ENCODE measurements around the gene TARDBP.
"Not testable (repeated sequence)": the region's sequence is repeated elsewhere in the genome, so short reads cannot be mapped to it uniquely, and the experiment has no call there.

The TARDBP gene

DNA sequence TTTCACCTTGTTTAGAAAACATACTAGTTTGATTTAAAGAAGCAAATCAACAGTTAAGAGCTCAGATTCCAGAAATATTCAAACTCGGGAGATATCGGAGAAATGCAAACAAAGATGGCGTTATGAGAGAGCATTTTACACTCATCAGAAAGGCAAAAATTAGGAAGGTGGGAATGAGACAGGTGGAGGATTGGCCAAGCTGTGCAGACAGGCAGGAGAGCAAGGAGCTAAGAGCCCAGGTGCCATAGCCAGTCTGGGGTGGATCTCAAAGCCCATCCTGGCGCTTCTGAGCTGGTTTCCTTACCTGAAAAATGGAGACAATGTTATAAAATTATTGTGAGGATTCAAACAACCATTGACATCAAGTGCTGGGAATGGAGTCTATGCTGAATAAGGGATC is 19.6 kb upstream of the TARDBP start:
- no peak for DNase-seq (ENCODE audit: low read depth)

DNA sequence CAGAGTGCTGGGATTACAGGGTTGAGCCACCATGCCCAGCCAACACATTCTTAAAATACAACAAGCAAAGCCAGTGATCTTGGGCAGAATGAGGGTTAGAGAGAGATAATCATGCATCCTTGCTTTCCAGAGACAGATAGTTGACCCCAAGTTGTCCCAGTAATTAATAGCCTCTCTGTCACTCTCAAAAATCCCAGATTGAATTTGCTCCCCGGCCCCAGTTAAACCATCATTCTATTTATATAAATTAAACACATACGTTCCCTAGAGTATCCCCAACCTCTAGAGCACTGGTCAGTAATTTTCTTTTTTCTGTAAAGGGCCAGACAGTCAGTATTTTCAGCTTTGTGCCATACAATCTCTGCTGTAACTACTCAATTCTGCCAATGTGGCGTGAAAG is 16.4 kb upstream of the TARDBP start:
- DNase-seq (ENCODE audit: low read depth), result no peak

DNA sequence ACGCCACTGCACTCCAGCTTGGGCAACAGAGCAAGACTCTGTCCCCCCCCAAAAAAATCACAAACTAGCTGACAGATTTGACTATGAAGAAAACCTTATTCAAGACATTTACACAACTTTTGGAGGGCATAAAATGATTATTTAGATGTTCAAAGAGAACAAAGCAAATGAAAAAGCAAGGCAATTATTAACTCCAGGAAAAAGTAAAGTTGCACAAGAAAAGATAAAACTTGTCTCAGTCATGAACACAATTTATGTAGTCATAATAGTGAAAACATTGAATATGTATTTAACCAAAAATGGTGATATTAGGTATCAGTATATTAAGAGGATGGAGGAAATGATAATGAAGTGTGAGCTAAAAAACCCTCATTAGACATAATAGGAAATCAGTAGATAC is 11.9 kb upstream of the TARDBP start:
- DNase-seq (ENCODE audit: low read depth), result no peak

DNA sequence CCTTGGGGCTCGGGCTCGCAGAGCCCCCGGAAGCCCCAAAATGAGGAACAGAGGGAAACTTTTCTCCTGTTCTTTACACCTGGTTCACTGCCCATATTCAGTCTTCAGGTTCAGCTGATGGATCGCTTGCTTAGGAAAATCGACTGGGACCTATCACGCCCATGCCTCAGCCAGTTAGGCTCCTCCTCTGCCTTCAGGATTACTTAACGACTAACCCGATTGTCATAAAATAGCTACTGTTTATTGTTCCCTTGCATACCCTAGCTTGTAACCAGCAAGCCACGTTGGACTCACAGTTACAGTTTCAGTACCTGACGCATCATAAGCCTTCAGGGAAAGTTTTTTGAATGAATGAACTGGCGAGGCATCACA is 692 bp downstream of the TARDBP start:
- no peak for DNase-seq (ENCODE audit: low read depth)

DNA sequence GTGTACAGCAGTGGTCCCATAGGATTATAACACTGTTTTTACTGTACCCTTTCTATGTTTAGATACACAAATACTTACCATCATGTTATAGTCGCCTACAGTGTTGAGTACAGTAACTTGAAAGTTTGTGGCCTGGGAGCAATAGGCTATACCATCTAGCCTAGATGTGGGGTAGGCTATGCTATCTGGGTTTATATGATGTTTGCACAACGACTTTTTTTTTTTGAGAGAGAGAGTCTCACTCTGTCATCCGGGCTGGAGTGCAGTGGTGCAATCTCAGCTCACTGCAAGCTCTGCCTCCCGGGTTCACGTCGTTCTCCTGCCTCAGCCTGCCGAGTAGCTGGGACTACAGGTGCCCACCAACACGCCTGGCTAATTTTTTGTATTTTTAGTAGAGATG is 6.9 kb downstream of the TARDBP start:
- not testable (repeated sequence) for DNase-seq (ENCODE audit: low read depth)

DNA sequence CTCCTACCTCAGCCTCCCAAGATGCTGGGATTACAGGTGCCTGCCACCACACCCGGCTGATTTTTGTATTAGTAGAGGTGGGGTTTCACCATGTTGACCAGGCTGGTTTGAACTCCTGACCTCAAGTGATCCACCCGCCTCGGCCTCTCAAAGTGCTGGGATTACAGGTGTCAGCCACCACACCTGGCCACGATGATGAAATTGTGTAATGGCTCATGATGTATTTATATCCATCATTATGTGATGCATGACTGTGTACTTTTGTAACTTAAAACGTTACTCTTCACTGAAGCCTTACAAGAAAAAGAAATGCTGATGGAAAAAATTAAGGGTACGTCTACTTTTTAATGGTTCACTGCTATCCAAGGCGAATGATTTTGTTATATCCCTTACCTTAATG is 7.5 kb downstream of the TARDBP start:
- DNase-seq (ENCODE audit: low read depth), result no peak

DNA sequence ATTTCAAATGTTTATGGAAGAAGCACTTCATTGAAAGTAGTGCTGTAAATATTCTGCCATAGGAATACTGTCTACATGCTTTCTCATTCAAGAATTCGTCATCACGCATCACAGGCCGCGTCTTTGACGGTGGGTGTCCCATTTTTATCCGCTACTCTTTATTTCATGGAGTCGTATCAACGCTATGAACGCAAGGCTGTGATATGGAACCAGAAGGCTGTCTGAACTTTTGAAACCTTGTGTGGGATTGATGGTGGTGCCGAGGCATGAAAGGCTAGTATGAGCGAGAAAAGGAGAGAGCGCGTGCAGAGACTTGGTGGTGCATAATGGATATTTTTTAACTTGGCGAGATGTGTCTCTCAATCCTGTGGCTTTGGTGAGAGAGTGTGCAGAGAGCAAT is 10.7 kb downstream of the TARDBP start:
- no peak for DNase-seq (ENCODE audit: low read depth)

DNA sequence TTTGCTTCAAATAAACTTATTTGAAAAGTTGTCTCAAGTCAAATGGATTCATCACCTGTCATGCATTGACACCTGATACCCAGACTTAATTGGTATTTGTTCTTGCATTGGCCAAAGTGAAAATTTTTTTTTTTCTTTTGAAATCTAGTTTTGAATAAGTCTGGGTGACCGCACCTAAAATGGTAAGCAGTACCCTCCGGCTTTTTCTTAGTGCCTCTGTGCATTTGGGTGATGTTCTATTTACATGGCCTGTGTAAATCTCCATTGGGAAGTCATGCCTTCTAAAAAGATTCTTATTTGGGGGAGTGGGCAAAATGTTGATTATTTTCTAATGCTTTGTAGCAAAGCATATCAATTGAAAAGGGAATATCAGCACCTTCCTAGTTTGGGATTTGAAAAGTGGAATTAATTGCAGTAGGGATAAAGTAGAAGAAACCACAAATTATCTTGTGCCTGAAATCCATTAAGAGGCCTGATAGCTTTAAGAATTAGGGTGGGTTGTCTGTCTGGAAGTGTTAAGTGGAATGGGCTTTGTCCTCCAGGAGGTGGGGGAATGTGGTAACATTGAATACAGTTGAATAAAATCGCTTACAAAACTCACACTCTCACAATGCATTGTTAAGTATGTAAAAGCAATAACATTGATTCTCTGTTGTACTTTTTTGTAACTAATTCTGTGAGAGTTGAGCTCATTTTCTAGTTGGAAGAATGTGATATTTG is 11.9 kb downstream of the TARDBP start:
- DNase-seq (ENCODE audit: low read depth), result no peak

DNA sequence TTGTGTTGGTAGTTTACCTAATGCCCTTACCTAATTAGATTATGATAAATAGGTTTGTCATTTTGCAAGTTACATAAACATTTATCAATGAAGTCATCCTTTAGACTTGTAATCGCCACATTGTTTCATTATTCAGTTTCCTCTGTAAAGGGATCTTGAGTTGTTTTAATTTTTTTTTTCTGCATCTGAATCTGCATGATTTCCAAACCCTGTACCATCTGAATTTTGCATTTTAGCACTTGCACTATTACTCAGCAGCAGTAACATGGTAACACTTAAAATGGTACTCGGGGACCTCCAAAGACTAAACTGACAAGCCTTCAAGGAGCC is 12.4 kb downstream of the TARDBP start:
- no peak for DNase-seq (ENCODE audit: low read depth)

DNA sequence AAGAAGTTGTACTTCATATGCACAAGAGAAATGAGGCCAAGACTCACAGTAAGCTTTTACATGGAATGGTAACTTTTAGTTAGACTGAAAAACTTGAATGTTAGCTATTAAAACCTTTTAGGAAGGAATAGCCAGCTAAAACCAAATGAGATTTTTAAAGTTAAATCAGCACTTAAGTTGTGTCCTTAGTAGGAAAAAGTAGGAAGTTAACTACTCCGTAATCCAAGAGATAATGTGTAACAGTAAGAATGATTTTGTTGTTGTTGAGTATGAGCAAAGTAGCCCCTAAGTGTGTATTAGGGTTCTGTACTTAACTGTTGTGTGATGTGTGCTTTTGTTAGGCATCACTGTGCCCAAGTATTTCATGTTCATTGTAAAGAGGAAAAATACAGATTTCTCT is 13.2 kb downstream of the TARDBP start:
- no peak for DNase-seq (ENCODE audit: low read depth)

DNA sequence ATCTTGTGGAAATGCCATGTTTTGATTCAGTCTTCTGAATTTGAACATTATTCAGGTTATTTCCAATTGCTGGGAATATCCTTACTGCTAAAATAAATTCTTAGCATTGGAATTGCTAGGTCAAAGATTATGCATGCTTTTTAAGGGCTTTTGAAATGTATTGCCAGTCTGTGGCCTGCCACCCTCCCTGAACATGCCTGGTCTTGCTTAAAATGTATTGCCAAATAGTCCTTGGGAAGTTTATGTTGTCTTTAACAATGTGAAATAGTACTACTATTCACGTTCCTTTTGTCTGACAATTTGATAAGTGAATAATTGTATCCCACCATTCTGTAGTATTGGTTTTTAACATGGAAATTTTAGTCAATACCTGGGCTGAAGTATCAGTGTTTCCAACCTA is 13.6 kb downstream of the TARDBP start:
- DNase-seq (ENCODE audit: low read depth), result no peak

DNA sequence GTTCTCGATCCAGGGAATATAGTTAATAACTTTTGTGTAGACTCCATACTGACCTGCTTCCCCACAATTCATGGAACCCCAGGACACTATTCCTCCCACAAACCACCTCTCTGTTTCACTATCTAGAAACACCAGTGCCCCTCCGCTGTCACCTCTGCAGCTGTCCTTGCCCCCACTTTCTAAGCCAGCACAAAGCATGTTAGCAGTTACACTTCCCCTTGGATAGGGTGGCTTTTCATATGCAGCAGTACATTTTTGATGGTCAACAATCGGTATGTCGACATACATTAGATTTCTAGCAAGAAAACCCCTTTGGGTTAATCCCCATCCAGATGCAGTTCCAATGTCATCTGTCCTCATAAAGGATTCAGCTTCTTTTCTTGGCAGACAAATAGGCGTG is 14.4 kb downstream of the TARDBP start:
- no peak for DNase-seq (ENCODE audit: low read depth)

DNA sequence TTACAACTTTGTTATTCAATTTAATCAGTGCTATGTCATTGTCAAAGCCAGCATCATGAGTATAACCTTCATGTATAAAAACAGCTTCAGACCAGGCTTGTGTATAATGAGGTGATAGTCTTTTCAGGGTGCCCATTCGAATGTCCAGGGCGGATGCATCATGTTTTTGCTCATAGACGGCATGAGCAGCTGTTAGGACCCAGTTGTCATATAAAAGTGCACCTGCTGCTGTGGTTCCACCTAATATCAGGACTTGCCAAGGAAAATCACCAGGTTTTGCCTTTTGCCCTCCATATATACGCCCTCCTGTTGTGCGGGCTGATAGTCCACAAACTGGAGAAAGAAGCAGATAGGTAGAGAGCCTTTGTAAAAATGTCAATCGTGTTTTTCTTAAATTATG is 14.9 kb downstream of the TARDBP start:
- DNase-seq (ENCODE audit: low read depth), result no peak

DNA sequence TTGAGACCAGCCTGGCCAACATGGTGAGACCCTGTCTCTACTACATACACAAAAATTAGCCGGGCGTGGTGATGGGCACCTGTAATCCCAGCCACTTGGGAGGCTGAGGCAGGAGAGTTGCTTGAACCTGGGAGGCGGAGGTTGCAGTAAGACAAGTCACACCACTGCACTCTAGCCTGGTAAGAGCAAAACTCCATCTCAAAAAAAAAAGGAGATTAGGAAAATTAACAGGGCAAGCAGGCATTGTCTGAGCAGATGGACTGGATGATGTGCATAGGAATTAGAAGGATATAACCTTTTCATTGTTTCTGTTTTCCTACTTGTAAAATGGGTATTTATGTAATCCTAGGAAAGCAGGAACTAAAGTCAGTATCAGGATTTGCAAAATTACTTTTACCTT is 15.6 kb downstream of the TARDBP start:
- no peak for DNase-seq (ENCODE audit: low read depth)

DNA sequence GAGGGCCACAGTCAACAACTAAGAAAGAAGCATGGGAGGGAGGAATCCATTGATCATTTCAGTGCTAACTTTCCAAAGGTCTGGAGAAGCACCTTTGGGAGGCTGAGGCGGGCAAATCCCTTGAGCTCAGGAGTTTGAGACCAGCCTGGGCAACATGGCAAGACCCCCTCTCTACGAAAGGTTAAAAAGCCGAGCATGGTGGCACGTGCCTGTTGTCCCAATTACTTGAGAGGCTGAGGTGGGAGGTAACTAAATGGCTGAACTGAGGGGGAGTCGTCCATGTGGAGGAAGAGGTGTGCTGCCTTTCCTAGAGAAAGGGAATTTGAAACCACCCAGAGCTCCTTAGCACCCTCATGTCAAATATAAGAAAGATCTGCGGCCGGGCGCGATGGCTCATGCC is 18.4 kb downstream of the TARDBP start:
- no peak for DNase-seq (ENCODE audit: low read depth)

DNA sequence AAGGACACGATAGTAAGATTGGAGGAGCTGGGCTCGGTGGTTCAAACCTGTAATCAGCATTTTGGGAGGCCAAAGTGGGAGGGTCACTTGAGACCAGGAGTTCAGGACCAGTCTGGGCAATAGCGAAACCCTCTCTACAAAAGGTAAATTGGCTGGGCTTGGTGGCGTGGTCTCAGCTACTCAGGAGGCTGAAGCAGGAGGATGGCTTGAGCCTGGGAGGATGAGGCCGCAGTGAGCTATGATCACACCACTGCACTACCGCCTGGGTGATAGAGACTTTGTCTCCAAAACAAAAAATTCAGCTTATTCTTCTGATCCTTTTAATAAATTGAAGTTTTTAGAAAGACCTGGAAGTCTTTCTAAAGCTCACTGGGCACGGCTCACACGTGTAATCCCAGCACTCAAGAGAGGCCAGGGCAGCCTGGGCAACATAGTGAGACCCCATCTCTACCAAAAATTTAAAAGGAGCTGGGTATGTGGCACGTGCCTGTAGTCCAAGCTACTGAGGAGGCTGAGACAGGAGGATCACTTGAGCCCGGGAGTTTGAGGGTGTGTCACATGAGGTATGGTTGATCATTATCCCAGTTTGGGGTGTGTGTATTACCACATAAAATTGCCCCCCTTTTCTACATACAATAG is 19.3 kb downstream of the TARDBP start:
- no peak for DNase-seq (ENCODE audit: low read depth)

DNA sequence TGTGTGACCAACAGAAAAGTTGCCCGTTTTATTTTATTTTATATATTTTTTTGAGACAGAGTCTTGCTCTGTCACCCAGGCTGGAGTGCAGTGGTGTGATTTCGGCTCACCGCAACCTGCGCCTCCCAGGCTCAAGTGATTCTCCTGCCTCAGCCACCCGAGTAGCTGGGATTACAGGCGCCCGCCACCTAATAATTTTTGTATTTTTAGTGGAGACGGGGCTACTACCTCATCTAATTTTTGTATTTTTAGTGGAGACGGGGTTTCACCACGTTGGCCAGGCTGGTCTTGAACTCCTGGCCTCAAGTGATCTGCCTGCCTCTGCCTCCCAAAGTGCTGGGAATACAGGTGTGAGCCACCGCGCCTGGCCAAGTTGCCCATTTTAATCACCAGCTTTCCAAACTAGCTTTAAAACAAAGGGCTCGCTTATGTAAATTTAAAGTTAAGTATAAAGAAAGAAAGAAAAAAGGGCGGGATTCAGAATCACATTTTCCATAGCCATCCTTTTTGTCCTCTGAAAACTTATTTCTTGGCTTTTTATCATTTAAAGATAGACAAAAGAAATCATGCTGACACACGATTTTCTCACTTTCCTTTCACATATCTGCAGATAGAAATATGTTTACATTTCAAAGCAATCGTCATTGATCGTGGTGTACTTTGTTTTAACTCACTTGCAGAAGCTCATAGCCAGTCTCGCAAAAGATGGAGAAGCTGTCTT is 24.7 kb downstream of the TARDBP start:
- DNase-seq (ENCODE audit: low read depth), result not testable (repeated sequence)

DNA sequence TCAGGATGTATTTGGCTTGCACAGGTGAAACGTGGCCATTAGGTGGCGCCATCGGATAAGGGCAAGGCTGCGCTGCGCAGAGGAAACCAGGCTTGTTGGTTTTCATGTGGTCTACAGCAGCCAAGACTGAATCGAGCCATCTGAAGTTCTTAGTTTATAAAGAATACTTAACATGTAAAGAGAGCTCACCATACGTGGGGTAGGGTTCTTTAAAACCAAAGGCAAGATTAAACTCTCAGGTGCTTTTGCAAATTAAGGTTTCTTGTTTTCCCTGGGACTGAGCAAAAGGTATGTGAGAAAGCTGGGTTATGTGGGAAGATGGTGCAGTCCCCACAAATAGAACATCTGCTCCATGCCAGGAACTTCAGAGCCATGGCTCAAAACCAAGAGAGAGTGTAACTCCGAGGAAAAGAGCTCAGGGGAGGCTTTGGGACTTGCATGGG is 25.3 kb downstream of the TARDBP start:
- peak; percentile 78 for DNase-seq (ENCODE audit: low read depth)

DNA sequence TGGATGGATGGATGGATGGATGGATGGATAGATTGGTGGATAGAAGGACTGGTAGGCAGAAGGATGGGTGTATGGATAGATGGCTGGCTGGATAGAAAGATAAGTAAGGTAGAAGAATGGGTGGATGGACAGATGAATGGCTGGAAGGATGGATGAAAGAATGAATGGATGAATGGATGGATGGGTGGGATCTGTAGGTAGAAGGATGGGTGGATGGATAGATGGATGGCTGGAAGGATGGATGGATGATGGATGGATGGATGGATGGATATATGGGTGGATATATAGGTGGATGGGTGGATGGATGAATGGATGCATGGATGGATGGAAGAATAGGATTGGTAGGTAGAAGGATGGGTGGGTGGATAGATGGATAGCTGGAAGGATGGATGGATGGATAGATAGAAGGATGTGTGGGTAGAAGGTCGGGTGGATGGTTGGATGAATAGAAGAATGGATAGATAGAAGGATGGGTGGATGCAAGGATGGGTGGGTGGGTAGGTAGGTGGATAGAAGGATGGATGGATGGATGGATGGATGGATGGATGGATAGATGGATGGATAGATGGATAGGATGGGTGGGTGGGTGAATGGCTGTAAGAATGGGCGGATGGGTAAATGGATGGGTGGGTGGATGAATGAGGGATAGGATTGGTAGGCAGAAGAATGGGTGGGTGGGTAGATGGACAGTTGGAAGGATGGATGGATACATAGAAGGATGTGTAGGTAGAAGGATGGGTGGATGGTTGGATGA is 27.1 kb downstream of the TARDBP start:
- DNase-seq (ENCODE audit: low read depth), result no peak

DNA sequence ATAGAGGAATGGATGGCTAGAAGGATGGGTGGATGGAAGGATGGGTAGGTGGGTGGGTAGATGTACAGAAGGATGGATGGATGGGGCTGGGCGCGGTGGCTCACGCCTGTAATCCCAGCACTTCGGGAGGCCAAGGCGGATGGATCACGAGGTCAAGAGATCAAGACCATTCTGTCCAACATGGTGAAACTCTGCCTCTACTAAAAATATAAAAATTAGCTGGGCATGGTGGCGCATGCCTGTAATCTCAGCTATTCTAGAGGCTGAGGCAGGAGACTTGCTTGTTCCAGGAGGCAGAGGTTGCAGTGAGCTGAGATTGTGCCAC is 27.6 kb downstream of the TARDBP start:
- DNase-seq (ENCODE audit: low read depth), result not testable (repeated sequence)

DNA sequence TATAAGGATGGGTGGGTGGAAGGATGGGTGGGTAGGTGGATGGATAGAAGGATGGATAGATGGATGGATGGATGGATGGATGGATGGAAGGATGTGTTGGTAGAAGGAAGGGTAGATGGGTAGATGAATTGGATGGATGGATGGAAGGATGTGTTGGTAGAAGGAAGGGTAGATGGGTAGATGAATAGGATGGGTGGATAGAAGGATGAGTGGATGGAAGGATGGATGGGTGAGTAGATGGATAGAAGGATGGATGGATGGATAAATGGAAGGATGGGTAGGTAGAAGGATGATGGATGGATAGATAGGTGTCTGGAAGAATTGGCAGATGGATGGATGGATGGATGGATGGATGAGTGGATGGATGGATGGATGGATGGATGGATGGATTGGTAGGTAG is 28.6 kb downstream of the TARDBP start:
- DNase-seq (ENCODE audit: low read depth), result no peak

DNA sequence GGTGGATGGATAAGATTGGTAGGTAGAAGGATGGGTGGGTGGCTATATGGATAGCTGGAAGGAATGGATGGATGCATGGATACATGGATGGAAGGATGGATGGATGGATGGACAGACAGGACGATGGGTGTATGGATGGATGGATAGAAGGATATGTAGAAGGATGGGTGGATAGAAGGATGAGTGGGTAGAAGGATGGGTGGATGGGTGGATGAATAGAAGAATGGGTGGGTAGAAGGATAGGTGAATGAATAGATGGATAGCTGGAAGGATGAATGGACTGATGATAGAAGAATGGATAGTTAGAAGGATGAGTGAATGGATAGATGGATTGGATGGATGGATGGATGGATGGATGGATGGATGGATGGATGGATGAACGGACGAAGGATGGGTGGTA is 29.6 kb downstream of the TARDBP start:
- DNase-seq (ENCODE audit: low read depth), result no peak
